ENCODE results near the gene NUCB1. TPM values are rescaled to one million over a fixed set of nuclear protein-coding genes. Genes with fewer than 3 reads are reported as not detected.
"Not testable (repeated sequence)": the region's sequence is repeated elsewhere in the genome, so short reads cannot be mapped to it uniquely, and the experiment has no call there.

Gene NUCB1
- total and polyA plus RNA-seq, 2 donors (not counting 3 experiments of a cell fraction or from before 2014, with no cell fraction given) = 194 to 231 TPM

- FAIRE-seq (no peak), DNase-seq (ENCODE audit: low read depth, low spot score) (no peak)
- Histone ChIP-seq H4K20me1 (replicated peaks; ENCODE audit: control insufficient read depth, extremely low read depth, insufficient read depth, low read length) (no peaks in the 10 kb centered on the region), H3K79me2 (ENCODE audit: control insufficient read depth, insufficient read depth, low read length) (peaks cover 28% of the 10 kb centered on the region), H3K4me2 (ENCODE audit: insufficient read depth, low read length) (no peak overlapping the region), H3K27me3 (ENCODE audit: control insufficient read depth in 2 of 2, insufficient read depth in 2 of 2, low read length in 2 of 2) (no peaks in the 10 kb centered on the region), H2AFZ (ENCODE audit: low read depth, low read length) (no peak overlapping the region), H3K4me1 (ENCODE audit: control insufficient read depth, extremely low read depth, insufficient read depth, low read length) (peaks cover 22% of the 10 kb centered on the region), H3K4me3 (replicated peaks in 1 of 3; ENCODE audit: insufficient read depth in 1 of 3, low read depth in 1 of 3, low read length in 3 of 3) (no peak overlapping the region), H3K36me3 (ENCODE audit: control insufficient read depth in 2 of 2, extremely low read depth in 1 of 2, insufficient read depth in 2 of 2, low read length in 2 of 2) (peaks cover 11 to 12% of the 10 kb centered on the region in 2 experiments), H3K9me1 (replicated peaks; ENCODE audit: control insufficient read depth, extremely low read depth, insufficient read depth, low read length) (no peaks in the 10 kb centered on the region), H3K27ac (ENCODE audit: insufficient read depth, low read depth, low read length) (no peak overlapping the region), H3K9ac (replicated peaks; ENCODE audit: extremely low read depth, insufficient read depth, low read length) (no peak overlapping the region), H3K9me3 (replicated peaks; ENCODE audit: control insufficient read depth, insufficient read depth, low read length) (no peaks in the 10 kb centered on the region)
- no TSS peak for BruUV-seq (replicated peaks)
- intact Hi-C loops (cut with micrococcal nuclease) = no loop called here
- TF ChIP-seq POLR2A (IDR thresholded peaks at IDR 0.05; ENCODE audit: low read depth, low read length) (no peak), FOS (IDR thresholded peaks at IDR 0.05; ENCODE audit: borderline replicate concordance, insufficient read depth, low read length) (no peak), EZH2 (IDR thresholded peaks at IDR 0.05; ENCODE audit: borderline replicate concordance, low read depth, low read length, severe bottlenecking) (no peak), JUN (IDR thresholded peaks at IDR 0.05; ENCODE audit: borderline replicate concordance, insufficient read depth, insufficient read length, low read depth) (no peak), GATA2 (IDR thresholded peaks at IDR 0.05; ENCODE audit: insufficient read depth, insufficient read length, low read depth, low read length) (no peak), POLR2AphosphoS5 (IDR thresholded peaks at IDR 0.05; ENCODE audit: insufficient read depth, low read depth, low read length) (no peak), CTCF (IDR thresholded peaks at IDR 0.05; ENCODE audit: extremely low read depth in 1 of 2, insufficient read depth in 1 of 2, low read depth in 1 of 2, low read length in 2 of 2) (no peak), MYC (IDR thresholded peaks at IDR 0.05; ENCODE audit: low read depth, low read length) (no peak)
- TF ChIP-seq, protein P1, sequence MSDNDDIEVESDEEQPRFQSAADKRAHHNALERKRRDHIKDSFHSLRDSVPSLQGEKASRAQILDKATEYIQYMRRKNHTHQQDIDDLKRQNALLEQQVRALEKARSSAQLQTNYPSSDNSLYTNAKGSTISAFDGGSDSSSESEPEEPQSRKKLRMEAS (IDR thresholded peaks at IDR 0.05; ENCODE audit: insufficient read depth, insufficient read length) = no peak
- dilution Hi-C loops (cut with MboI; ENCODE audit: extremely low pct_ligation_motif_present, low sequenced_read_pairs) = no loop called here
- POLR2A ChIA-PET = interaction anchor here (0.7 kb wide), 1 partner anchor 15 kb away, joined by 5 read pairs; no protein-coding TSS in a partner anchor
- CTCF ChIA-PET = interaction anchor here (1.5 to 2.6 kb wide), 3 partner anchors 28 to 101 kb away, joined by 4 to 12 read pairs (median 7); no protein-coding TSS in a partner anchor
Measured at GRCh38 chr19:48870048-48870447, 30.1 kb upstream of the NUCB1 start.

DNA sequence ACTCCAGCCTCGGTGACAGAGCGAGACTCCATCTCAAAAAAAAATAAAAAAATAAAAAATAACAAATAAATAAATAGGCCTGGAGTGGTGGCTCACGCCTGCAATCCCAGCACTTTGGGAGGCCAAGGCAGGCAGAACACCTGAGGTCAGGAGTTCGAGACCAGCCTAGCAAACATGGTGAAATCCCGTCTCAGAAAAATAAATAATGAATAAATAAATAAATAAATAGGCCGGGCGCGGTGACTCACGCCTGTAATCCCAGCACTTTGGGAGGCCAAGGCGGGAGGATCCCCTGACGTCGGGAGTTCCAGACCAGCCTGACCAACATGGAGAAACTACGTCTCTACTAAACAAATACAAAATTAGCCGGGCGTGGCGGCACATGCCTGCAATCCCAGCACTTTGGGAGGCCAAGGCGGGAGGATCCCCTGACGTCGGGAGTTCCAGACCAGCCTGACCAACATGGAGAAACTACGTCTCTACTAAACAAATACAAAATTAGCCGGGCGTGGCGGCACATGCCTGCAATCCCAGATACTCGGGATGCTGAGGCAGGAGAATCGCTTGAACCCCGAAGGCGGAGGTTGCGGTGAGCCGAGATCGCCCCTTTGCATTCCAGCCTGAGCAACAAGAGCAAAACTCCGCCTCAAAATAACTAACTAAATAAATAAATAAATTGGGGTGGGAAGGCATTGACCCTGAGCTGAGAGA is 28.5 kb upstream of the NUCB1 start:
- H3K9me3 ChIP-seq (replicated peaks; ENCODE audit: control insufficient read depth, insufficient read depth, low read length); H2AFZ ChIP-seq (ENCODE audit: low read depth, low read length); DNase-seq (ENCODE audit: low read depth, low spot score); H3K27me3 ChIP-seq (ENCODE audit: control insufficient read depth in 2 of 2, insufficient read depth in 2 of 2, low read length in 2 of 2); FAIRE-seq; H3K9ac ChIP-seq (replicated peaks; ENCODE audit: extremely low read depth, insufficient read depth, low read length); H4K20me1 ChIP-seq (replicated peaks; ENCODE audit: control insufficient read depth, extremely low read depth, insufficient read depth, low read length); H3K27ac ChIP-seq (ENCODE audit: insufficient read depth, low read depth, low read length); dilution Hi-C loops (cut with MboI; ENCODE audit: extremely low pct_ligation_motif_present, low sequenced_read_pairs); H3K4me2 ChIP-seq (ENCODE audit: insufficient read depth, low read length); H3K9me1 ChIP-seq (replicated peaks; ENCODE audit: control insufficient read depth, extremely low read depth, insufficient read depth, low read length); BruUV-seq (replicated peaks); H3K4me3 ChIP-seq (replicated peaks in 1 of 3; ENCODE audit: insufficient read depth in 1 of 3, low read depth in 1 of 3, low read length in 3 of 3): not testable (repeated sequence)
- Histone ChIP-seq H3K79me2 (ENCODE audit: control insufficient read depth, insufficient read depth, low read length) (peaks cover 40% of the 10 kb centered on the region), H3K4me1 (ENCODE audit: control insufficient read depth, extremely low read depth, insufficient read depth, low read length) (peaks cover 32% of the 10 kb centered on the region), H3K36me3 (ENCODE audit: control insufficient read depth in 2 of 2, extremely low read depth in 1 of 2, insufficient read depth in 2 of 2, low read length in 2 of 2) (peaks cover 15 to 19% of the 10 kb centered on the region in 2 experiments)
- CTCF ChIA-PET = interaction anchor here (0.7 to 6.0 kb wide), 9 partner anchors 9 to 122 kb away, joined by 3 to 45 read pairs (median 5); partner anchors contain the start of genes GYS1, HSD17B14, NUCB1 and RUVBL2
- POLR2A ChIA-PET = interaction anchor here (0.6 to 2.3 kb wide), 18 partner anchors 9 to 371 kb away, joined by 3 to 13 read pairs (median 4); partner anchors contain the start of genes BAX, DHDH, GYS1 and HSD17B14
- intact Hi-C loops (cut with micrococcal nuclease) = loop anchor here (1.0 to 2.0 kb wide), 4 partner anchors 29 to 93 kb away; partner anchors contain the start of genes BCAT2, FTL and NUCB1

Data from endothelial cell of umbilical vein (primary cell).